HG02885 (cell line): ENCODE results near the gene SLCO2B1.
A peak's percentile ranks its signal among the peaks of the same experiment; 100 is the strongest.

Source experiments
- ATAC-seq: cut with Tn5 transposase; IDR thresholded peaks from one replicate; pipeline ENCODE4 v1.9.1; 2021; ENCODE audit warnings: mild to moderate bottlenecking; ENCODE audit not compliant: unreplicated experiment, poor library complexity

The SLCO2B1 gene

GRCh38 chr11:75205564-75206020 is 54.7 kb downstream of the SLCO2B1 start:
- ATAC-seq = no peak

GRCh38 chr11:75208446-75208845 is 57.5 kb downstream of the SLCO2B1 start:
- no peak for ATAC-seq

GRCh38 chr11:75212411-75212810 is 61.5 kb downstream of the SLCO2B1 start:
- no peak for ATAC-seq

GRCh38 chr11:75214411-75214821 is 63.5 kb downstream of the SLCO2B1 start:
- no peak for ATAC-seq

- no peak for ATAC-seq
Observed at GRCh38 chr11:75214843-75215242, 63.9 kb downstream of the SLCO2B1 start.

- ATAC-seq = no peak
Observed at GRCh38 chr11:75219869-75220268, 69.0 kb downstream of the SLCO2B1 start.

- no peak for ATAC-seq
Observed at GRCh38 chr11:75223954-75224643, 73.2 kb downstream of the SLCO2B1 start.

- no peak for ATAC-seq
Observed at GRCh38 chr11:75225794-75226193, 74.9 kb downstream of the SLCO2B1 start.

- ATAC-seq = no peak
Observed at GRCh38 chr11:75229466-75229865, 78.6 kb downstream of the SLCO2B1 start.

GRCh38 chr11:75230621-75231020 is 79.7 kb downstream of the SLCO2B1 start:
- no peak for ATAC-seq

- ATAC-seq = no peak
Observed at GRCh38 chr11:75233754-75234172, 82.9 kb downstream of the SLCO2B1 start.

- ATAC-seq = no peak
Observed at GRCh38 chr11:75236062-75236461, 85.2 kb downstream of the SLCO2B1 start.

GRCh38 chr11:75237050-75237449 is 86.1 kb downstream of the SLCO2B1 start:
- no peak for ATAC-seq

- ATAC-seq = no peak
Observed at GRCh38 chr11:75238595-75239440, 87.9 kb downstream of the SLCO2B1 start.

GRCh38 chr11:75239531-75240290 is 88.8 kb downstream of the SLCO2B1 start:
- ATAC-seq = no peak

GRCh38 chr11:75240311-75241035 is 89.6 kb downstream of the SLCO2B1 start, which contains the start of gene TPBGL:
Gene TPBGL, plus strand, starts transcription at chr11:75240774. Its CDS starts 276 bp downstream, at chr11:75241050.
- no peak for ATAC-seq

- peak; percentile 87 for ATAC-seq
Observed at GRCh38 chr11:75241036-75241905, 90.4 kb downstream of the SLCO2B1 start.

GRCh38 chr11:75241906-75242644 is 91.2 kb downstream of the SLCO2B1 start:
- no peak for ATAC-seq
